ENCODE results near the gene USP6.
"Not testable (repeated sequence)": the region's sequence is repeated elsewhere in the genome, so short reads cannot be mapped to it uniquely, and the experiment has no call there.

USP6 gene

GRCh38 chr17:5128905-5129535, 13.2 kb downstream of the USP6 start:
- Mint-ChIP-seq H3K4me1 (no peaks in the 10 kb centered on the region), H3K9me3 (no peaks in the 10 kb centered on the region), H3K27ac (no peak overlapping the region), H3K36me3 (no peaks in the 10 kb centered on the region), H3K4me3 (no peak overlapping the region)
- ATAC-seq (no peak), DNase-seq (ENCODE audit: low spot score in 2 of 2) (peak in 1 of 2 donors; percentile 38)

GRCh38 chr17:5129770-5130169, 13.9 kb downstream of the USP6 start:
- not testable (repeated sequence) for H3K36me3 Mint-ChIP-seq; H3K9me3 Mint-ChIP-seq; H3K4me3 Mint-ChIP-seq; DNase-seq (ENCODE audit: low spot score in 2 of 2); H3K27ac Mint-ChIP-seq; ATAC-seq; H3K4me1 Mint-ChIP-seq

GRCh38 chr17:5130261-5130660, 14.4 kb downstream of the USP6 start:
- not testable (repeated sequence) for H3K27ac Mint-ChIP-seq, ATAC-seq, H3K36me3 Mint-ChIP-seq, H3K4me1 Mint-ChIP-seq, H3K4me3 Mint-ChIP-seq, H3K9me3 Mint-ChIP-seq
- DNase-seq (ENCODE audit: low spot score in 2 of 2) = peak in 1 of 2 donors; percentile 34

GRCh38 chr17:5130687-5131086, 14.9 kb downstream of the USP6 start:
- peak overlapping the region; percentile 45 for H3K27ac Mint-ChIP-seq
- DNase-seq (ENCODE audit: low spot score in 2 of 2); H3K9me3 Mint-ChIP-seq; H3K36me3 Mint-ChIP-seq; H3K4me1 Mint-ChIP-seq; ATAC-seq; H3K4me3 Mint-ChIP-seq: not testable (repeated sequence)

- Mint-ChIP-seq H3K36me3 (no peaks in the 10 kb centered on the region), H3K4me3 (no peak overlapping the region), H3K9me3 (no peaks in the 10 kb centered on the region), H3K27ac (peak overlapping the region; percentile 45), H3K4me1 (no peaks in the 10 kb centered on the region)
- DNase-seq (ENCODE audit: low spot score in 2 of 2) (peak in 1 of 2 donors; percentile 23), ATAC-seq (no peak)
Measured at GRCh38 chr17:5131146-5131715, 15.4 kb downstream of the USP6 start.

GRCh38 chr17:5131799-5132502, 16.1 kb downstream of the USP6 start:
- not testable (repeated sequence) for ATAC-seq, H3K27ac Mint-ChIP-seq, H3K4me3 Mint-ChIP-seq, H3K36me3 Mint-ChIP-seq, H3K4me1 Mint-ChIP-seq, H3K9me3 Mint-ChIP-seq
- peak in 1 of 2 donors; percentile 44 for DNase-seq (ENCODE audit: low spot score in 2 of 2)

GRCh38 chr17:5132503-5133225, 16.8 kb downstream of the USP6 start:
- not testable (repeated sequence) for ATAC-seq; H3K4me3 Mint-ChIP-seq; H3K4me1 Mint-ChIP-seq; H3K9me3 Mint-ChIP-seq; DNase-seq (ENCODE audit: low spot score in 2 of 2); H3K36me3 Mint-ChIP-seq
- H3K27ac Mint-ChIP-seq = peak overlapping the region; percentile 76

GRCh38 chr17:5133311-5133710, 17.5 kb downstream of the USP6 start:
- no peak for DNase-seq (ENCODE audit: low spot score in 2 of 2)
- Mint-ChIP-seq H3K4me1 (no peaks in the 10 kb centered on the region), H3K36me3 (no peaks in the 10 kb centered on the region), H3K27ac (no peak overlapping the region), H3K4me3 (no peak overlapping the region), H3K9me3 (no peaks in the 10 kb centered on the region)
- ATAC-seq = no peak

- not testable (repeated sequence) for H3K36me3 Mint-ChIP-seq; H3K9me3 Mint-ChIP-seq; H3K27ac Mint-ChIP-seq; ATAC-seq; H3K4me3 Mint-ChIP-seq; DNase-seq (ENCODE audit: low spot score in 2 of 2); H3K4me1 Mint-ChIP-seq
Measured at GRCh38 chr17:5133961-5134360, 18.1 kb downstream of the USP6 start.

GRCh38 chr17:5134571-5134970, 18.7 kb downstream of the USP6 start:
- not testable (repeated sequence) for ATAC-seq; H3K4me3 Mint-ChIP-seq; DNase-seq (ENCODE audit: low spot score in 2 of 2); H3K36me3 Mint-ChIP-seq; H3K9me3 Mint-ChIP-seq; H3K27ac Mint-ChIP-seq; H3K4me1 Mint-ChIP-seq

- not testable (repeated sequence) for H3K4me3 Mint-ChIP-seq; ATAC-seq; H3K27ac Mint-ChIP-seq; H3K9me3 Mint-ChIP-seq; H3K36me3 Mint-ChIP-seq; H3K4me1 Mint-ChIP-seq; DNase-seq (ENCODE audit: low spot score in 2 of 2)
Measured at GRCh38 chr17:5135131-5135712, 19.4 kb downstream of the USP6 start.

- Mint-ChIP-seq H3K36me3 (no peaks in the 10 kb centered on the region), H3K27ac (peak overlapping the region; percentile 67), H3K9me3 (no peaks in the 10 kb centered on the region), H3K4me3 (no peak overlapping the region), H3K4me1 (no peaks in the 10 kb centered on the region)
- no peak for ATAC-seq
- DNase-seq (ENCODE audit: low spot score in 2 of 2) = peak in 1 of 2 donors; percentile 40
Measured at GRCh38 chr17:5135726-5136579, 20.1 kb downstream of the USP6 start.

- not testable (repeated sequence) for H3K4me1 Mint-ChIP-seq, H3K4me3 Mint-ChIP-seq, H3K36me3 Mint-ChIP-seq, ATAC-seq, H3K9me3 Mint-ChIP-seq
- DNase-seq (ENCODE audit: low spot score in 2 of 2) = peak in 1 of 2 donors; percentile 37
- peak overlapping the region; percentile 67 for H3K27ac Mint-ChIP-seq
Measured at GRCh38 chr17:5136580-5137412, 21.0 kb downstream of the USP6 start.
